SW 1271 (cell line): ENCODE results near the gene ACBD6.
A peak's percentile ranks its signal among the peaks of the same experiment; 100 is the strongest.

Experiments
- DNase-seq, 2 experiments: peaks; one replicate each; lab custom pipeline; 2025; lab: John Stamatoyannopoulos, UW

The ACBD6 gene

GRCh38 chr1:180369061-180369460 lies 133.3 kb downstream of the ACBD6 start:
- DNase-seq: no peak

- DNase-seq: no peak
Measured at GRCh38 chr1:180366371-180367068, 135.9 kb downstream of the ACBD6 start.

GRCh38 chr1:180365039-180365438 lies 137.3 kb downstream of the ACBD6 start:
- peak in 1 of 2 experiments; percentile 10 for DNase-seq

- DNase-seq: no peak
Measured at GRCh38 chr1:180363246-180363995, 139.0 kb downstream of the ACBD6 start.

GRCh38 chr1:180360333-180361075 lies 141.9 kb downstream of the ACBD6 start:
- no peak for DNase-seq

- DNase-seq: no peak
Measured at GRCh38 chr1:180358649-180359048, 143.7 kb downstream of the ACBD6 start.

GRCh38 chr1:180353945-180354344 lies 148.4 kb downstream of the ACBD6 start:
- no peak for DNase-seq

GRCh38 chr1:180352588-180352987 lies 149.8 kb downstream of the ACBD6 start:
- DNase-seq: no peak

GRCh38 chr1:180352021-180352420 lies 150.4 kb downstream of the ACBD6 start:
- DNase-seq: no peak

GRCh38 chr1:180345148-180345547 lies 157.2 kb downstream of the ACBD6 start:
- no peak for DNase-seq

- no peak for DNase-seq
Measured at GRCh38 chr1:180343921-180344769, 158.2 kb downstream of the ACBD6 start.

GRCh38 chr1:180327089-180327488 lies 175.3 kb downstream of the ACBD6 start:
- DNase-seq: no peak

GRCh38 chr1:180312926-180313325 lies 189.5 kb downstream of the ACBD6 start:
- DNase-seq: no peak

- peak in 1 of 2 experiments; percentile 4 for DNase-seq
Measured at GRCh38 chr1:180311011-180311730, 191.2 kb downstream of the ACBD6 start.

GRCh38 chr1:180310095-180310494 lies 192.3 kb downstream of the ACBD6 start:
- peak in 1 of 2 experiments; percentile 8 for DNase-seq

- peak in 1 of 2 experiments; percentile 5 for DNase-seq
Measured at GRCh38 chr1:180309338-180309737, 193.0 kb downstream of the ACBD6 start.

- DNase-seq: peak in 1 of 2 experiments; percentile 14
Measured at GRCh38 chr1:180301135-180301742, 201.1 kb downstream of the ACBD6 start.

GRCh38 chr1:180299479-180300221 lies 202.7 kb downstream of the ACBD6 start:
- no peak for DNase-seq

GRCh38 chr1:180295999-180296398 lies 206.4 kb downstream of the ACBD6 start:
- no peak for DNase-seq

GRCh38 chr1:180294711-180295110 lies 207.7 kb downstream of the ACBD6 start:
- DNase-seq: no peak
